Peyer's patch (tissue), 4 donors: ENCODE measurements around the gene NOS1AP.

Experiments
- POLR2A ChIP-seq, 2 donors: fragments of 450-650 bp; IDR thresholded peaks; one replicate each; pipeline ENCODE4 v1.5.1; 2017; ENCODE audit warnings: antibody characterized with exemption in 2 of 2, mild to moderate bottlenecking in 2 of 2, moderate library complexity in 2 of 2
- TF ChIP-seq, protein P1 (sequence below), 6 experiments: fragments of 450-650 bp in 4 of 6; fragments of 200-600 bp in 2 of 6; sonication (generic) in 1 of 6; IDR thresholded peaks; one replicate each; pipeline ENCODE4 v1.5.1; 2017 to 2019; ENCODE audit warnings: antibody characterized with exemption in 6 of 6, mild to moderate bottlenecking in 3 of 6, moderate library complexity in 1 of 6

DNA sequence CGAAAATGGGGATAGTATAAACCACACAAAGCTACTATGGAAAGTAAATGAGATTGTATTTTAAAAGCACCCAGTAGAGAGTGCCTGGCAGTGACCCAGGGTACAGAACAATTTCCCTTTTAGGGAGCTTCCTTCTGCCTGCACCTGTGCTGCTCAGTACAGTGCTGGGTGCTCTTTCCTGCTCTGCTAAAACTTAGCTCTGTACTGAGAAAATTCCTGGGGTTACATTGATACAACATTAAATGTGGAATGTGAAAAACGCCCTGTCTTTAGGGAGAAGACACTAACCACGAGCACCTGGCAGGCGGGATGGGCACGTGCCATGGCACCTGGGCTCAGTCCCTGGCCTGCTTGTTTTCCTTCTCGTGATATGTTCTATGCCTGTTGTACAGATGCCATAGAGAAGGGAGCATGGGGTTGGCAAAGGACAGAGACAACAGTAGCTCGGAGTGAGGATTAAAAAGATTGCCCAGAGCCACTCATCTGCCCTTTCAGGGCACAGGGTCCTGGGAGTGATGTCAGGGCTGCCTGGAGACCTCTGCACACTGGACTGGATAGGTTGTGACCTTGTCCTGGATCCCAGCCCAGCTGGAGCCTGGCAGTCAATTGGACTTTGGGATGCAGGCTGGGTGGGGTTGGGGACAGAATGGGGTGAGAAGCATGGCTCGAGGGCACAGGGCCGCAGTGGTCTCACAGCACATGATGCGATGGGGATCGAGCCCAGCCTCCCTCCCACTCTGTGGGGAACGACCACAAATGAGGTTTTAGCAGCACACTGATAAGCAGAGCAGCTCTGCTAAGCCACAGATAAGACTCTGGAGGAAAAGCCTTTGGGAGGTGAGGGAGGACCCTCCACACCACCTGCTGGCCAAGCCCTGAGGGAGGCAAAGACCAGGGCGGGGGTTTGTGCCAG is 302.9 kb downstream of the NOS1AP start:
- TF ChIP-seq, protein P1, sequence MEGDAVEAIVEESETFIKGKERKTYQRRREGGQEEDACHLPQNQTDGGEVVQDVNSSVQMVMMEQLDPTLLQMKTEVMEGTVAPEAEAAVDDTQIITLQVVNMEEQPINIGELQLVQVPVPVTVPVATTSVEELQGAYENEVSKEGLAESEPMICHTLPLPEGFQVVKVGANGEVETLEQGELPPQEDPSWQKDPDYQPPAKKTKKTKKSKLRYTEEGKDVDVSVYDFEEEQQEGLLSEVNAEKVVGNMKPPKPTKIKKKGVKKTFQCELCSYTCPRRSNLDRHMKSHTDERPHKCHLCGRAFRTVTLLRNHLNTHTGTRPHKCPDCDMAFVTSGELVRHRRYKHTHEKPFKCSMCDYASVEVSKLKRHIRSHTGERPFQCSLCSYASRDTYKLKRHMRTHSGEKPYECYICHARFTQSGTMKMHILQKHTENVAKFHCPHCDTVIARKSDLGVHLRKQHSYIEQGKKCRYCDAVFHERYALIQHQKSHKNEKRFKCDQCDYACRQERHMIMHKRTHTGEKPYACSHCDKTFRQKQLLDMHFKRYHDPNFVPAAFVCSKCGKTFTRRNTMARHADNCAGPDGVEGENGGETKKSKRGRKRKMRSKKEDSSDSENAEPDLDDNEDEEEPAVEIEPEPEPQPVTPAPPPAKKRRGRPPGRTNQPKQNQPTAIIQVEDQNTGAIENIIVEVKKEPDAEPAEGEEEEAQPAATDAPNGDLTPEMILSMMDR (IDR thresholded peaks at IDR 0.05), result no peak
- no peak for TF ChIP-seq POLR2A (IDR thresholded peaks at IDR 0.05)
